NCI-H1092 (cell line): Measurements from ENCODE around the gene EWSR1.

Experiments used
- DNase-seq: peaks from one replicate; lab custom pipeline; 2025; lab: John Stamatoyannopoulos, UW

The EWSR1 gene

DNA sequence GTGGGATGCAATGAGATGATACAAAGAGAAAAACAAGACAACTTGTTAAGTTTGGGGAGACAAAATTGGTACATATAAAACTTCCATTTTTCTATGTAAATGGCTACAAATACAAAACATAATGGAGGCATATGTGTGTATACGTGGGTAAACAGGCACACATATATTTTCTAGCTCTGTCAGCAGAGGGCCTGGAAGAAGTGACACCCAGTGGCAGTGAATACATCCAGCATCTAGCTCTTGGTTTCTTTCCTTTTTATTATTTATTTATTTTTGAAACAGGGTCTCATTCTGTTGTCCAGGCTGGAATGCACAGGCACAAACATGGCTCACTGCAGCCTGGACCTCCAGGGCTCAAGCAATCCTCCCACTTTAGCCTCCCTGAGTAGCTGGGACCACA, 52.5 kb downstream of the EWSR1 start:
- no peak for DNase-seq

DNA sequence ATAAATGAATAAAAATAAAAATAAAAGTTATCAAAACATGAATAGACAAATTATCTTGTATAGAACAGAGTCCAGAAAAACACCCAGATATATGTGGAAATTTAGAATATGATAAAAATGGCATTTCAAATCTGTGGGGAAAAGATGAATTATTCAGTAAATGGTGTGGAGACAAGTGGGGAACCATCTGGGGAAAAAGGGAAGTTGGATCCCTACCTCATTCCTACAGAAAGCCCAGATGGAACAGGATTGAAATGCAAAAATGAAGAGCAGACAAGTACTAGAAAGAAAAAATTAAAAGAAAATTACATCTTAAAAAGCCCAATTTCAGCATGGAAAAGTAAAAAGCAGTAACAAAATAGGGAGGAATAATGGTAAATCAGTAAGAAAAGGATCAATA, 55.6 kb downstream of the EWSR1 start:
- DNase-seq, result no peak

DNA sequence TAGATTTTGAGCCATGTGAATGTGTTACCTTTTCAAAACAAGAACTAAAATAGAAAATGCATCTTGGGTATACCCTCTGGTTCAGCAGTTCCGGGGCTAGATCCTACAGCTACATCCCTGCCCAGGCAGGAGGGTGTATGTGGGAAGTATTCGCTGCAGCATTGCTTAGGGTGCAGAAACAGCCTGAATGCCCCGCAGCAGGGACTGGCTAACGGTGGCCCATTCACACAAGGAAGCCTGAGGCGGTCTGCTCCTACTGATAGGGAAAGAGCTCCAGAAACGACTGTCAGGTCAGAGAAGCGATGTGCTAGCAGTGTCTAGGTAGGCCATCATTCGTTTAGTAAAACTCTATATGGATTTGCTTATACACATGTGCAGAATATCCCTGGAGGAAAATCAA, 57.3 kb downstream of the EWSR1 start:
- DNase-seq, result no peak

DNA sequence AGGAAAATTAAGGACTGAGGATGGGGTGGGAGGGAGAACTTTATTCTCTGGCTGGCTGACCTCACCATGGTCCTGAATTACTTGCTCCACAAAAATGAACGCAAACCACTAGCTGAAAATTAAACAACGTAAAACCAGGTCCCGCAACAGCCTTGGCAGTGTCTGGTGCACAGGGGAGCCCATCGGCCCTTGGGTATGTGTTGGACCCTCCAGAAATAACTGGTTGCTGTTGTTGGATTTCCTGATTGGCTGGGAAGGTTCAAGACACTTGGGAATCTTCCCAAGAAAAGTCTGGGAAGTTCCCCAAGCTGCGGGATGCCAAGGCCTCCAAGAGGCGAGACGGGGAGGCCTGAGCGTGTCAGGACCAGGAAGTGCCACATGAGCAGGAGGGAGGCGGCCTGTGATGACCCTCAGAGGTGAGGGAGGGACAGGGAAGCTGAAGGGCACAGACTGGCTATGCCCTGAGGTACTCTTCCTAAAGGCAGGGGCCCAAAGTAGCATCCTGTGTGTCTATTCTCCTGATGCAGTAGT, 57.8 kb downstream of the EWSR1 start:
- no peak for DNase-seq

DNA sequence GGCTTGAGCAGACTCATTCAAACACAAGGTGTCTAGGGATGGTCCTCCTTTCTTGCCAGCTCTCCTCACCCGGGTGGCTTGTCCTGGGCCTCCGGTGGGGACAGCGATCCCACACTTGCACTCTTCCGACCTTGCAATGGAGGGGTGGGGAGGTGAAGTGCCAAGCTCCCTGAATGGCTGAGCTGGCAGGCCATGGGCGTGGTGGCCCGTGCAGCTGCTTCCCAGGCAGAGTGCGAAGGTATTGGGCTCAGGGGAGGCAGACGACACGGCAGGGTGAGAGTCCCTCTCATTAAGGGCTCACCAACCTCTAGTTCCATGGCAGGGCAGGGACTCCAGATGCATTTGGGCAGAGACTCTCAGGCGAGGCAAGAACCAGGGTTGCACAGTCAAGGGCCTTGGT, 58.4 kb downstream of the EWSR1 start:
- no peak for DNase-seq

DNA sequence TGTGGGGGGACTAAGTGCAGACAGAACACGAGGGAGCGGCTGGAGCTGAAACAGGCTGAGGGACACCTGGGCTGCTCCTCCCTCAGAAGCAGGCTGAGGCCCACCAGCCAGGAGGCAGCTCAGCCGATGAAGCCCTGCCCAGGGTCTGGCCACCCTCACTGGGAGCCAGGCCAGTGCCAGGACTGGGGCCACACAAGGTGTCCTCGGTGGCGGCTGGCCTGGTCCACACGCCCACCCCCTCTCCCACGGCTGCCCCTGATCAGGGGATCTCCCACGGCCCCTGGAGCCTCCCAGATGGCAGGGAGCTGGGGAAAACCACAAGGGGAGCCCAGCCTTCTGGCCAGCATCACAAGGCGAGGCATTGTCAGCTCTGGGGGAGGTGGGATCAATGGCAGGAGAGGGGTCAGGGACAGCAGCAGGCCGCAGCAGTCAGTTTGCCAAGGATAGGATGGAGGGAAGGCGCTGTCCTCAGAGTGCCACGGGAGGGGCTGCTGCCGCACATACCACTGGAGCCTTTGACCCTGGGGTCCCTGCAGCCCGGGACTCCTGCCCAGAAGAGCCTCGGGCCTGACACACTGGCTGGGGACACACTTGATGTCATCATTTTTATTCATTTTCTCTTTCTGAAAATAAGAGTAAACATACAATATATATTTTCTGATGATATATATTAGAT, 59.2 kb downstream of the EWSR1 start:
- no peak for DNase-seq

DNA sequence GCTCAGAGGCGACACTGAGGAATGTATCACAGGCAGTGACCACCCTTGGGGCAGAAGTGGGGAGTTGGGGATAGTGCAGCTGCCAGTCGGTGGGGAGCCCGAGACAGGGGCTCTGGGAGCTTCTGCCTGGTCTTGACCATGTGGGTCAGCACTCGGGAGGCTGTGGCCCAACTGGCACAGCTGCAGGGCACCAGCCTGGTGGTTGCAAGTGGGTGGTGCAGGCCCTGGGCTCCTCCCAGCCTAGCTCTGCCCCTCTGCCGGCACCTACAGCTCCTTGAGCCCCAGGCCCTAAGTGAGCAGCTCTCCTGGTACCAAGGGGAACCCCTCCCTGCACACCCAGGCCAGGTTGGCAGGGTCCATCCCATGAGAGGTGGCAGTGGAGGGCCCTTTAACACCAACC, 60.0 kb downstream of the EWSR1 start:
- DNase-seq, result no peak

DNA sequence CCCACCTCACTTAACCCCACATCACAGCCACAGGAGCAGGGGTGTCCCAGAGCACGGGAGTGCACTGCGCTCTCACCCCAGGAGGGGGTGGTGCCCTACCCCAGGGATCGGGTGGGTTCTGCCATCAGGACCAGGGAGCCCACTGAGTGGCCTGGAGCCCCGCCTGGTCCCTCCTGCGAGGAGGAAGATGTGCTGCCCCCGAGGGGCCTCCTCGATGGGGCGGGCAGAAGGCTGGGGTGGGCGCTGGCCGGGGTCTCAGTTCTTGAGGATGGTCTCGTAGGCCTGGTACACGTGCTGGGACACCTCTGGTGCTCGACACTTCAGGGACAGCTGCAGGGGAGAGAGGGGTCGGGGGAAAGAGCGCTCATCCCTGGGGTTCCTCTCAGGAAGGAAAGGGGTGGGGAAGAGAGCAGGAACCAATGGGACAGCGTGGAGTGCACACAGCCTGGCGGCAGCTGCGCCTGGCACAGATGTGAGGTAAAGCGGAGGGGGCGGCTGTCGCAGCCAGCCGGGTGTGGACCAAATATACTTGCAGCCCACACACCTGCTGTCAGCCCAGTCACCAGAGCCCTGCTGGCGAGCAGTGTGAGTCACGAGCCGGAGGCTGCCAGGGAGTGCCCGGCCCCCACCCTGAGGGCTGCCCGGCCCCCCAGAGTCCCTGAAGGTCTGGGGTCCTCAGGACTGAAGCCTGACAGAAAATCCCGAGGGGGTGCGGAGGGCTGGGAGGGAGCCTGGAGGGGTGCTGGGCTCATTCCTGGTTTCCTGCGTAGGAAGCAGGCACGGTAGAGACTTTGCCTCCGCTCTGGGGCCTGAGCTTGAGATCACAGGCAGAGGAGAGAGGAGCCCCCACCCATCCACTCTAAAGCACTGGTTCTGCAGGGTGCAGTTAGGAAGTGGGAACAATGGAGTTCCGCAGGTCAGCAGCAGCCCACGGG, 60.8 kb downstream of the EWSR1 start:
- DNase-seq, result no peak

DNA sequence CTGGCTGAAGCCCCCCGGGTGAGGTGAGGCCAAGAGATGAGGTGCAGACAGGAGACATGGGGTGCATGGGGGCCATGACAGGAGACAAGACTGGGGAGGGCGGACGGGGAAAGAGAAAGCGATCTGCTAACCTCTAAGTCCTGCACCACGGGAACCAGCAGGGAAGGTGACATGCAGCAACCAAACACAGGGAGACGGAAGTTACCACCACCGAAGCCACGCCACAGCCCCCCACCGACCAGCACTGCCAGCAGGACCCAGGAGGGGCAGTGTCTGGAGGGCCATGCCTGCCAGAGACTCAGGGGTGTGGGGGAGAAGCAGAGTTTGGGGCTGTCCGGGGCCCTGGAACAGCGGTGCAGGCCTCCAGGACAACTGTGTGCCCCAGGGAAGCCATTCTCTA, 61.5 kb downstream of the EWSR1 start:
- no peak for DNase-seq

DNA sequence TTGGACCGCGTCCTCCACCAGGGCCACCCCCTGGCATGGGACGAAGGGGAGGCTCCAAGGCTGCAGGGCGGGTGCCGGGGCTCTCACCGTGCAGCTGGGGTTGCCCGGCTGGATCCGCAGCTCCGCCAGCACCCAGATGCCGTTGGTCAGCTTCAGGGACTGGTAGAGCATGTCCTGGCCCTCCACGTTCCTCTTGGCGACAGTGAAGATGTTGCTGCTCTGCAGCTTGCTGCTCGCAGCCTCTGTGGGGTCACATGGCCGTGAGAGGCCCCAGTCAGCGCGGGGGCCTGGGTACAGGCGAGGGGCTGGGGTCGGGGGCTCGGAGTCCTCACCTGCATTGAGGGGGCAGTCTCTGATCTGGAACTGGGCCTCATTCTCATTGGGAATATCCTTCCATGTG, 62.2 kb downstream of the EWSR1 start:
- DNase-seq, result no peak

DNA sequence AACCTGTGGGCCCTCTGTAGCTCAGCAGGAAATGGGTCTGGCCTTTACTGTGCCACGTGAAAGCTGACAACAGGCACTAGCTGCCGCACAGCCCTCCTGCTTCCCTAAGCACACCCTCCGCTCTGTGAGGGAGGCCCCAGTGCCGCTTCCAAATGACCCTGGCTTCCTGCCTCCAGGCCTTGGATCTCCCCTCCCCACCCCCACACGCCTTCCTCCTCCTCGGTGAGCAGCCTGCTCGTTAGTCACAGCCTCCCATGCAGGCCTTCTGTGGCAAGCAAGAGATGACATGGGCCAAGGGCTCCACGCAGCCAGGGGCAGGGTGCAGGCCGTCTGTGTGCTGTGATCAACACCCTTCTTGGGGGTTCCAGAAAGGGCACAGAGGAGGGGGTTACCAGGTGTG, 62.7 kb downstream of the EWSR1 start:
- no peak for DNase-seq

DNA sequence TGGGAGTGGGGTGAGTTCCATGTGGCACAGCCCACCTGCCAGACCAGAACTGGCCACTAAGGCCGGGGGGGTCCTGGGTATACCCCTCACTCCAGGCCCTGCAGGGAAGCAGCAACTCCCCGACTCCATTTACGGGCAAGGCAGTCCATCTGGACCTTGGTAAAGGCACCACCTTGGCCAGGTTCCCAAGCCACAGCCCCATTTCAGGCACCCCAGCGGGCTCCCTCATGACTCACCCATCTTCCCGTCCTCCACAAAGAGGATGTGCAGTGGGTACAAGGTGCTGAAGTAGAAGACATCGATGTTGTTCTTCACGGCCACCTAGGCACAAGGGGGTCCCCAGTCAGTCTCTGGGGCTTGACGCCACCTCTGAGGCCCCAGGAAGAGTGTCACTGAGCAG, 63.1 kb downstream of the EWSR1 start:
- no peak for DNase-seq

DNA sequence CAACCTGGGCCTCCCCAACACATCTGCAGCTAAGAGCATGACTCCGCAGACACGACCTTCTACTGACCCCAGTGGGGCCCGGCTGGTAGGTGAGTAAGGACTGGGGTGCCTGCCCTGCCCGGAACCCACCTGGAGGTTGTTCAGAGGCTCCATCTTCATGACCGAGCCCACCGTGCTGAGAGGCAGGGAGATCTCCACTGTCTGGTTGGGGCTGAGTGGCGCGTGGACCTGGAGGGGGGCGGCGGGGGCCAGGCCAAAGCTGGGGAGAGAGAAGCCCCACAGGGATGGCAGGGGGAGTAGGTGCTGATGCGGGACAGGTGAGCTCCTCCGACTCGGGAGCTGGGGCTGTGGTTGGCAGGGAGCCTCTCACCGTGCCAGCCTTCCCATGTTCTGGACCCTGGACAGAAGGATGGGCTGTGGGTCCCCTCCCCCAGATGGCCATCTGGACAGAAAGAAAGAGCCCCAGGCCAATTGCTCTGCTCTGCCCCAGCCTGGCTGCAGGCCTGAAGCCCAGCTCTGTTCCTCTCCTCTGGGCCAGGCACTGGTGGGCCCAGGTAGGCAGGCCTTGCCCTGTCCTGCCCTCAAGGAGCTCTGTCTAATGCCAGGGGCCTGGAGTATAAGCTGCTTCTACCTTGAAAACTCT, 63.7 kb downstream of the EWSR1 start:
- no peak for DNase-seq

DNA sequence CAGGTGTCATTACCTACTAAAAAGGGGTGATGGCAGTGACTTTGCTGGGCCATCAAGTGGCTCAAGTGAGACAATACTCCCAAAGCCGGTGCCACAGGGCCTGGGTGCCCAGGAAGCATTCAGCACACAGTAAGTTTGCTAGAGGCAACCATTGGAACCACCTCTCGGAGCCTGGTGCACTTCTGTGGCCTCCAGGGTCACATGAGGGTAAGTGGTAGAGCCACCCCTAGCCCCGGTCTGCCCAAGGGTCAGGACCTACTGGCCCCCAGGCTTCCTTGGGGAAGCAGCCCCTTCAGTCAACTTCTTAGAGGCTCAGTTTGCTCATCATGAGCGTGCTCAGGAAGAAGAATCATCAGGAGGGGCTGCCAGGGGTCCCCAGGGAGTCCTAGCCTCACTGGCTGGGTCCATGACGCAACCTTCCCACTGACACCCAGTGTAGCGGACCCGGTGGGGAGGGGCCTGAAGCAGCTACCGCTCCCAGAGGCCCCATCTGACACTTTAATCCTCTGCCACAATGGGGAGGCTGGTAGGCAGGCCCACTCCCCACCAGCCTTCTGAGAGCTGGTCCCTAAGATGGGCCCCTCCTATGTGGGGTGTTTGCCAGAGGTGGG, 64.9 kb downstream of the EWSR1 start:
- no peak for DNase-seq

DNA sequence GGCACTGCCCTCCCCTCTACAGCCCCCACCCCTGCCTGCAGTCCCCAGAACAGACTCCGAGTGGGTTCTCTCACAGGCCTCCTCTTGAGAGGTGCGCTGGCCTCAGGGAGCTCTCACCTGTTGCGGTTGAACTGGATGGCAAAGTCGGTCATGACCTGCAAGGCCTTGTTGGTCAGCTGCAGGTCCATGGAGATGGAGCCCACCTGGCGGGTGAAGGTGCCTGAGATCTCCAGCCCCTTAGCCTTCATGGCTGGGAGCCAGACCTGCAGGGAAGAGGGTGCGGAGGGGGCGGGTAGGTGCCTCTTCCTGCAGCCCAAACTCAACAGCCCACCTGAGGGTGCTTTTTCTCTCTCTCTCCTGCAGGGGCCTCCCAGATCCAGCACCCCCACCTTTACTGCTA, 66.1 kb downstream of the EWSR1 start:
- no peak for DNase-seq

DNA sequence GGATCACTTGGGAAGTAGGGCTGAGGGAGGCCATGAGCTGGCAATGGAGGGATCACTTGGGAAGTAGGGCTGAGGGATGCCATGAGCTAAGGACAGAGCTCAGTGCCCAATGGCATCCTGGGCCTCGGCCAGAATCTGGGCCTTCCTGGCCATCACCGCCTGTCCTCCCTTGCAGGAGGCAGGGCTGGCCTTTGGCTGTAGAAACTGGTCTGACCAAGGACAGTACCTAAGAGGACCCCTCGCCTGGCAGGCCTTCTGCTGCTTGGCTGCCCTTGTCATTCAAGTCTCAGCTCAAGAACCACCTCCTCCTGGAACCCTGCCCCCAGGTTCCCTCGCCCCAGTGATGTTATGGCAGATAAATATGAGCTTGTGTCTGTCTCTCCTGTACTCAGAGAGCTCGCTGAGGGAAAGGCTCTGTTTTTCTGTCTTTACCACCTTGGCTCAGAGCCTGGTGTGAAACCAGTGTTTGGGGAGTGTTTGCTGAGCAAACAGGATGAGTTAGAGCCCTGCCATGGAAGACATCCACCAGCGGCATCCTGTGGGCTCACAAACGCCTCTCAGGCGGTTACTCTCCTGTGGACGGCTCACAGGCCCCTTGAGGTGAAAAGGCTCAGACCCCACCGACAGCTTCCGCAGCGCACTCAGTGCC, 66.8 kb downstream of the EWSR1 start:
- DNase-seq, result no peak

DNA sequence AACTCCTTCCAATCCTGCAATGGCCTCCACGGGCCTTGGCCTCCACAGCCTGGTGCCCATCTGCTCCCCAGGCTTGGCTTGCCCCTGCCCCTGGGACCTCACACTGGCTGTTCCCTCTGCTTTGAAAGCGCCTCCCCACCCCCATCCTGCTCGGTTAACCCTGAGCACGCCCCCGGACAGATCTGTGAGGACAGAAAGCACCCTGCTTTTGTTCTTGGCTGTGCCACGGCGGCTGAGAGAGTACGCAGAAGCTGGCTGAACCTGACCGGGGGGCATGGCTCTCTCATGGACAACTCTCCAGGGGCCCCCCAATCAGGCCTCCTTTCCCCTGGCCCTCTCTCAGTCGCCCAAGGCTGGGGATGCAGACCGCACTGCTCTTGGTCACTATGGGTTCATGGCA, 67.6 kb downstream of the EWSR1 start:
- DNase-seq, result no peak

DNA sequence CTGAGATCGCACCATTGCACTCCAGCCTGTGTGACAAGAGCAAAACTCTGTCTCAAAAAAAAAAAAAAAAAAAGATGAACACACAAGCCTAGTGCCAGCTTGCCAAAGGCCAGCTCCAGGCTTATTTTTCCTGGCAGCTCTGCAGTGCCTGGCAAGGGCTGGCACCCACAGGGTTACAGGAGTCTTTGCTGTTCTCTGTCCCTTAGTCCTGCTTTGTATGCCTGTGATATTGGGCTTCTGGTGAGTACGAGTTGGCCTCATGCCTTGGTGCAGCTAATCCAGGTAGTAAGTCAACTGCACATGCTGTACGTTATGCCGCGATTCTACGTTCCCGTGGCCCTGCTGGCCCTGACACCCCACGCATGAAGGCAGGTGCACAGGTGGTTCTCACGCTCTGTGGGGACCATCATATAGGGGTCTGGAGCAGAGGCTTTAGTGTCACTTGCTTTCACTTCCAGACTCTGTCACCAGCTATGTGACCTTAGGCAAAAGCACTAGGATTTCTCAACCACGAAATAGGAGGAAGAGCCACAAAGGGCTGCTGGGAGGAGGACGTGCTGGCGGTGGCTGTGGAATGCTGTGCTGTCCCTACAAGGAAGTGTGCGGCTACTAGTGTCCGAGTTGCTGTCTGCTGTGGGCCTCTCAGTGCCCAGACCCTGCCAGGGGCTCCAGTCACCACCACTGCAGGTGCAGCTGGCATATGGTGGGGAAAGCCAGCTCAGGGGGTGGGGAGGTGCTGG, 68.9 kb downstream of the EWSR1 start:
- no peak for DNase-seq

DNA sequence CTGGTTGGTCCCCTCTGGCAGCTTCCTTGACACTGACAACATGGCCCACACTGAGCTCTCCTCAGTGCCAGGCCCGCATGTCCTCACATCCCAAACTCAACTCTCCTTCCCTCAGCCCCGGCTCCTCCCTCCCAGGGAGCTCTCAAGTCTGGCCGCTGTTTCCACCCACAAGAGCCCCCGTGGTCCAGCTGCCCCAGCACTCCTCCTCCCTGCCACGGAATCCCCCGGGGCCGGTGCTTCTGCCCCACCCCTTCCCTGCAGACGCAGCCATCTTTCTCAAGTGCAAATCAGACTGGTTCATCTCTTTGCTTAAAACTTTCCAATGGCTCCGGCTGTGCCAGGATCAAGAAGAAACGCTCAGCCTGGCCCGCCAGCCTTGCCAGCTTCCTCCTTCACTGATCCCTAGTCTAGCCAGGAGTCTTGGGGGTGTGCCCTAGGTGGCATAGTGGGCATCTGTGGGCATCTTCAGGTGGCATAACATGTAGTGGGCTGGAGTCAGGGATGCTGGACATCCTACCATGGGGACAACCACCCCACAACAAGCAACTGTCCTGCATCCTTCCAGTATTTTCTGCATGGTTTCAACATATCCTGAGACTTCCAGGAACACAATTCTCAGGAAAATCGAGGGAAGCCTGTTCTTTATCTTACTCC, 69.7 kb downstream of the EWSR1 start:
- no peak for DNase-seq

DNA sequence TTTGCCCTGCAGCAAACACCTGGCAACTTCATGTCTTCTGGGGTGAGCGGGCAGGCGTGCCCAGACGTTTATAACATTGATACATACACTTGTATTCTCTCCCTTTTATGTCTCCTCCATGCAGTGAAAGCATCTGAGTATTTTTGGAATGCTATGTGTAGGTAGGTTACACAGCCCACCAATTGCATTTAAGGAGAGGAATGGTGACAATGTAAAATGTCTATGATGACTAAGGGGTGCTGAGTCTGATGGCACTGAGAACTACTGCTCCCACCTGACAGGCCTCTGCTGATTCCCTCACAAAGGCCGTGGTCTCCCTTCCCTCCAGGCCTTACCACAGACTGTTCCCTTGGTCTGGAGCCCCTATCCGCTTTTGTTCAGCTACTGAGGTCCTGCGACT, 70.3 kb downstream of the EWSR1 start:
- DNase-seq, result no peak
